Embryonic facial prominence (tissue), 1 donor: ENCODE measurements around the gene FAM200B.

ENCODE experiments used
- DNase-seq: peaks from one replicate; pipeline ENCODE4 v3.0.0-alpha.2; 2016; ENCODE audit errors: extremely low spot score

Gene FAM200B

DNA sequence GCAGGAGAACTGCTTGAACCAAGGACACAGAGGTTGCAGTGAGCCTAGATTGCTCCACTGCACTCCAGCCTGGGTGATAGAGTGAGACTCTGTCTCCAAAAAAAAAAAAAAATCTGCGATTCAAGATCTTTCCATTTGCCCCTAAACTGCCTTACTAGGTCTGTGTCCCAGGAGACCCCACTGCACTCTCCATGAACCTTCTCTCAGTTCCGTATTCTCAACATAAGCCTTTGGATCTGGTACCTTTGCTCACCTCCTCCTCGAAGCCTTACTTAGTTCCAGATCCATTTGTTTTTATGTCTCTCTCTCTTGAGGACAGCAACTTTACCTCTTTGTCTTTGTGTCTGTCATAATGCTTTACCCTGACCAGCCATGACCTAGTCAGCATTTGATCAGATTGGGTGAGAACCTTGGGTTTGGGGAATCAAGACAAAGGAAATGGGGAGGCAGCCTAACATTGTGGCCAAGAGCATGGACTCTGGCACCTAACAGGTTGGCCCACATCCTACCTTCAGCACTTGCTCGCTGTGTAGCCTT lies 55.0 kb downstream of the FAM200B start:
- no peak for DNase-seq

DNA sequence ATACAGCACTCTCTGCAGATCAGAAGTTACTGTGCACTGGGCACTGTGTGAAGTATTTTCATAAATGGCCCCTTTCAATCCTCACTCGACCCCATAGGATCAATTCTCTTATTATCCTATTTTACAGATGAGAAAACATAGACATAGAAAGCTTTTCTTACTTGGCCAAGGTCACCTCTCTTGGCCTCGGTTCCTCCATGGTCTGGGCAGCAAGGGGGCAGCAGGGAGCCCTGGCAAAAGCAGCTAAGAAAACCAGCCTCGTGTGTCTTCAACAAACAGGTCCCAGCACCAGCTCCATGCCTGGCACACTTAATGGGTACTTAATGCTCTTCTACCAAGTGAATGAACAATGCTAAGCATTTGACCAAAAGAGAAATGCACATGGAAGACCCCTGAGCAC lies 55.6 kb downstream of the FAM200B start:
- DNase-seq: no peak

DNA sequence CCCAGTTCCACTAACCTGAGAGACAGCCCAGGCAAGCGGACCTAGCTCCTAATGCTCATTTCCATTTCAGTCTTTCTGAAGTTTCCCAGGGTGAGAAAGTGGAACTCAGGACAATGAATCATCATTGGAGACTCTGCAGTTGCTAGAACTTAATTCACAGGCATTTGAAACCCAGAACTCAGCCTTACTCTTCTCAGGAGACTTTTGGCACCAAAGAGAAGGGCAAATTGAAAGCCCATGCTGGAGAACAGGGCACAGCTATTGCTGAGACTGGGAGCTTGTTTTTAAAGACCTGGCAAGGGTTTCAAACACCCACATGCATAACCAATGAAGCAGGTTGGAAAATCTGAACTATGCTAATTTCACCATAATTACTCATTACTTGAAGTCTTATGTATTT lies 57.2 kb downstream of the FAM200B start:
- no peak for DNase-seq
